ENCODE results near the gene NFIB. TPM values are rescaled to one million over a fixed set of nuclear protein-coding genes. Genes with fewer than 3 reads are reported as not detected.

NFIB gene
- total RNA-seq, 2 donors from 2014 or later = 54.8 to 114 TPM

- H3K4me3 ChIP-seq = peak overlapping the region; percentile 81
- H3K27ac ChIP-seq = peak overlapping the region; percentile 89 to 92
- no peak for TF ChIP-seq CTCF (IDR thresholded peaks at IDR 0.05)
- peaks cover 8 to 24% of the 10 kb centered on the region in 2 donors for H3K4me1 ChIP-seq (ENCODE audit: control insufficient read depth in 1 of 2, low read depth in 2 of 2)
- no peaks in the 10 kb centered on the region for H3K27me3 ChIP-seq (replicated peaks; ENCODE audit: insufficient read depth)
- DNase-seq (ENCODE audit: low spot score) (no peak), ATAC-seq (ENCODE audit: insufficient number of reproducible peaks, low FRiP score, low read depth) (no peak)
- no peaks in the 10 kb centered on the region for H3K36me3 ChIP-seq
- no peaks in the 10 kb centered on the region for H3K9me3 ChIP-seq
Measured at GRCh38 chr9:14312719-14313377, 1.1 kb downstream of the NFIB start.

- peaks cover 8 to 31% of the 10 kb centered on the region in 2 donors for H3K4me1 ChIP-seq (ENCODE audit: control insufficient read depth in 1 of 2, low read depth in 2 of 2)
- ATAC-seq (ENCODE audit: insufficient number of reproducible peaks, low FRiP score, low read depth) (no peak), DNase-seq (ENCODE audit: low spot score) (no peak)
- peak overlapping the region; percentile 81 for H3K4me3 ChIP-seq
- no peaks in the 10 kb centered on the region for H3K36me3 ChIP-seq
- H3K9me3 ChIP-seq = no peaks in the 10 kb centered on the region
- no peaks in the 10 kb centered on the region for H3K27me3 ChIP-seq (replicated peaks; ENCODE audit: insufficient read depth)
- TF ChIP-seq CTCF (IDR thresholded peaks at IDR 0.05) = no peak
- H3K27ac ChIP-seq = peak overlapping the region; percentile 89 to 92
Measured at GRCh38 chr9:14311956-14312685, 1.8 kb downstream of the NFIB start.

DNA sequence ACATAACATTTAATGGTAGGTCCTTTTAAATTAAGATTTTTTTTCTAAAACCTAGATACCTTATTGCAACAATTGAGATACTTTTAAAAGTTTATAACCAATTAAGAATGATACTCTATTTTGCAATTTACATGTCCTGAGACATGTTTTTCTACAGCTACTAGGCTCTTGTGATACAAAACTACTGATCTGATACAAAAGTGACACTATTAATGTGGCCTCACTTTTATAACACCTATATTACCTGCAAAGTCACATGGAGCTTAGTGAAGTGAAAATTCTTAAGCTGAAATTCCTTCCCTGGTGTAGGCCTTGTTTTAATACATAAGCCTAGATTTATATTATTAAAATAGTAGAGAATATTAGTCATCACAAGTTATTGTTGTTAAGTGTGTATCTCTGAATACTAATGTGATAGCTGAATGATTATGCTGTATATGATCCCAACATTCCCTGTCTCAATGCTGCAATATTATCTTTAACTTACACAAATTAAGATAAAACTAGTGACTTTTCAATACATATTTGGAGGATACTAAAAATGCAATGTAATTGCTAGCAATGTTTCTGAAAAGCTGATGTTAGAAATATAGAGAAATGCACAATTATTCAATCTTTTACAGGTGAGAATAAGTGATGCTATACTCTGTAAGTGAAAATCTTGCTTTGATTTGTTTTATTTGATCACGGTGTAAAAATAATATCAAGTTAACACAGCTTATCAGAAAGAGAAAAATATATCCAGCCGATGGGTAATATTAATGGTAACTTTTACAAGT is 2.6 kb downstream of the NFIB start:
- no peak for DNase-seq (ENCODE audit: low spot score)
- TF ChIP-seq CTCF (IDR thresholded peaks at IDR 0.05) = no peak
- Histone ChIP-seq H3K27ac (peak overlapping the region in 1 of 2 donors; percentile 92), H3K9me3 (no peaks in the 10 kb centered on the region), H3K4me1 (ENCODE audit: control insufficient read depth in 1 of 2, low read depth in 2 of 2) (peaks cover 8 to 33% of the 10 kb centered on the region in 2 donors), H3K27me3 (replicated peaks; ENCODE audit: insufficient read depth) (no peaks in the 10 kb centered on the region), H3K36me3 (no peaks in the 10 kb centered on the region), H3K4me3 (peak overlapping the region; percentile 81)
- no peak for ATAC-seq (ENCODE audit: insufficient number of reproducible peaks, low FRiP score, low read depth)

DNA sequence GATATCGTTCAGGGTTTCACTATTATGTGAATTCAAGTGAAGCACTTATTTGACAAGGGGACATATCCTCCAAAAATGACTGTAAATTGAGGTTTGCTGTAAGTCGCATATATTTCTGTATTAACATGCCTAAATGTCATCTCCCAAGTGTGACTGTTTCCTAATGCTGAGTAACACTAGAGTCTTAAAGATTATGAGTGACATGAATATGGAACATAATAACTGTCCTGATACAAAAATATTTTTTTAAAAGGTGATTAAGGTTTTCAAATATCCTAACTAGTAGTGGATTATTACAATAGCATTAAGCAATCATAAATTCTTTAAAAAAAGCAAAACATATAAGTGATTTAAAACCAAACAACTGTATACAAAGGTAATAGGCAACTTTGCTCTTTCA is 3.6 kb downstream of the NFIB start:
- no peak for DNase-seq (ENCODE audit: low spot score)
- H3K36me3 ChIP-seq = no peaks in the 10 kb centered on the region
- peaks cover 8 to 31% of the 10 kb centered on the region in 2 donors for H3K4me1 ChIP-seq (ENCODE audit: control insufficient read depth in 1 of 2, low read depth in 2 of 2)
- no peak for ATAC-seq (ENCODE audit: insufficient number of reproducible peaks, low FRiP score, low read depth)
- H3K9me3 ChIP-seq = no peaks in the 10 kb centered on the region
- no peaks in the 10 kb centered on the region for H3K27me3 ChIP-seq (replicated peaks; ENCODE audit: insufficient read depth)
- peak overlapping the region in 1 of 2 donors; percentile 27 for H3K27ac ChIP-seq
- no peak for TF ChIP-seq CTCF (IDR thresholded peaks at IDR 0.05)
- H3K4me3 ChIP-seq = peak overlapping the region; percentile 81

- no peaks in the 10 kb centered on the region for H3K36me3 ChIP-seq
- DNase-seq (ENCODE audit: low spot score) (no peak), ATAC-seq (ENCODE audit: insufficient number of reproducible peaks, low FRiP score, low read depth) (no peak)
- H3K9me3 ChIP-seq = no peaks in the 10 kb centered on the region
- H3K27me3 ChIP-seq (replicated peaks; ENCODE audit: insufficient read depth) = no peaks in the 10 kb centered on the region
- peak overlapping the region in 1 of 2 donors; percentile 33 for H3K27ac ChIP-seq
- peak overlapping the region; percentile 81 for H3K4me3 ChIP-seq
- no peak for TF ChIP-seq CTCF (IDR thresholded peaks at IDR 0.05)
- peaks cover 8 to 40% of the 10 kb centered on the region in 2 donors for H3K4me1 ChIP-seq (ENCODE audit: control insufficient read depth in 1 of 2, low read depth in 2 of 2)
Measured at GRCh38 chr9:14309403-14309802, 4.5 kb downstream of the NFIB start.
